Right renal cortex interstitium (tissue), 3 donors: ENCODE measurements around the gene RASSF9. TPM values are rescaled to one million over a fixed set of nuclear protein-coding genes. Genes with fewer than 3 reads are reported as not detected.

Source experiments
- DNase-seq, 3 donors: peaks; one replicate each; pipeline ENCODE4 v3.0.0-alpha.2; 2013; ENCODE audit warnings: low read depth in 3 of 3, low spot score in 2 of 3
- polyA plus RNA-seq, 3 donors: library from polyadenylated mRNA; unstranded; fragments of 120-200 nt; gene quantifications; one replicate each; pipeline ENCODE4 v1.2.1, GENCODE V29; 2013; ENCODE audit not compliant: insufficient read length in 3 of 3

Gene RASSF9
- polyA plus RNA-seq, result 10 to 100 TPM; 15.3 to 16.7 (median 16.1) TPM

- DNase-seq, result peak in 1 of 3 donors; percentile 44
These were observed at the start of gene RASSF9 for GRCh38 chr12:85836197-85837090. RASSF9 (minus strand) TSS chr12:85836409; CDS start chr12:85836201, 208 bp downstream.

GRCh38 chr12:85883763-85884162 lies 47.6 kb upstream of the RASSF9 start:
- DNase-seq, result no peak

- DNase-seq, result no peak
These were observed 41.2 kb upstream of the RASSF9 start for GRCh38 chr12:85877459-85877858.

- no peak for DNase-seq
These were observed 37.8 kb upstream of the RASSF9 start, which contains the start of gene NTS for GRCh38 chr12:85874031-85874461. NTS (plus strand) TSS chr12:85874295; CDS start chr12:85874404, 109 bp downstream.

GRCh38 chr12:85872497-85873091 lies 36.4 kb upstream of the RASSF9 start:
- peak in 2 of 3 donors; percentile 31 to 33 for DNase-seq

- peak; percentile 41 to 57 (median 45) for DNase-seq
These were observed 31.0 kb upstream of the RASSF9 start for GRCh38 chr12:85866986-85867776.

GRCh38 chr12:85865890-85866289 lies 29.7 kb upstream of the RASSF9 start:
- no peak for DNase-seq

- no peak for DNase-seq
These were observed 20.8 kb upstream of the RASSF9 start for GRCh38 chr12:85856966-85857365.

GRCh38 chr12:85855305-85855704 lies 19.1 kb upstream of the RASSF9 start:
- no peak for DNase-seq

GRCh38 chr12:85849344-85849743 lies 13.1 kb upstream of the RASSF9 start:
- no peak for DNase-seq

- DNase-seq, result no peak
These were observed 7.5 kb upstream of the RASSF9 start for GRCh38 chr12:85843606-85844310.

- peak; percentile 38 to 53 (median 42) for DNase-seq
These were observed 598 bp downstream of the RASSF9 start for GRCh38 chr12:85835426-85836196.

- no peak for DNase-seq
These were observed 1.8 kb downstream of the RASSF9 start for GRCh38 chr12:85834378-85834777.

GRCh38 chr12:85833579-85833978 lies 2.6 kb downstream of the RASSF9 start:
- no peak for DNase-seq

- no peak for DNase-seq
These were observed 4.8 kb downstream of the RASSF9 start for GRCh38 chr12:85831327-85831990.

- no peak for DNase-seq
These were observed 6.8 kb downstream of the RASSF9 start for GRCh38 chr12:85829391-85829790.

GRCh38 chr12:85828576-85828975 lies 7.6 kb downstream of the RASSF9 start:
- DNase-seq, result no peak

- DNase-seq, result no peak
These were observed 10.5 kb downstream of the RASSF9 start for GRCh38 chr12:85825746-85826145.
